GM21526 (cell line): ENCODE results near the gene USP11.

Experiments used
- ATAC-seq: cut with Tn5 transposase; IDR thresholded peaks from one replicate; pipeline ENCODE4 v1.9.1; 2021; ENCODE audit warnings: moderate library complexity; ENCODE audit not compliant: unreplicated experiment, low FRiP score

The USP11 gene

DNA sequence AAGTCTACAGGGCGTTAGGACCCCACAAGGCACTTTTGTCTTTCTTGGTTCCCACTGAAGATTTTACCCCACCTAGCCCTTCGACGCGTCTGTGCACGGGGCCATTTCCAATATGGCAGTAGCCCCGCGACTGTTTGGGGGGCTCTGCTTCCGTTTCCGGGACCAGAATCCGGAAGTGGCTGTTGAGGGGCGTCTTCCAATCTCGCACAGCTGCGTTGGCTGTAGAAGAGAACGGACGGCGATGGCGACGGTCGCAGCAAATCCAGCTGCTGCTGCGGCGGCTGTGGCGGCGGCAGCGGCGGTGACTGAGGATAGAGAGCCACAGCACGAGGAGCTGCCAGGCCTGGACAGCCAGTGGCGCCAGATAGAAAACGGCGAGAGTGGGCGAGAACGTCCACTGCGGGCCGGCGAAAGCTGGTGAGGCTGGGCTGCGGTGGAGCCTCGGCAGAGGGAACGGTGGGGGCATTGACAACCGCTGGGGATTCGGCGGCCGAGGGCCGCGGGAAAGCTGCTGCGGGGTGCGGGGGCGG, at the start of gene USP11:
TSS of gene USP11 (plus strand) at position 207 of the 530 bp plus-strand sequence. CDS start at position 242, 35 bp downstream.
- ATAC-seq: peak; percentile 14

DNA sequence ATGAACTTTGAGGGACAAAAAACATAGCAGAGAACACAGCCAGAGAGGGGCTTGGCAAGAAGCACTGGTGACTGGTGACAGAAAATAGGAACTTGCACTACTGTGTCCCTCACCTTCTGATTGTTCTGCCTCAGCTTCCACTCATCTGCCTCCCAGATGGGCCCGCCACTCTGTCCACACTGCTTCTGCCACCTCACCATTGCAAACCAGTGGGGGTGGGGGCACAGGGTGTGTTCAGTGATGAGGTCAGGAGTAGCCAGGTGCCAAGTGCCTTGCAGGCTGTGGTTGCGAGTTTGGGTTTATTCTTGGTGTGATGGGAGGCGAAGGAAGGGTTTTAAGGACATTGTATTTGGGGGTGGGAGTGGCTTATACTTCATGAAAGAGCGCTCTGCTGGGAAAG, 48.3 kb upstream of the USP11 start:
- no peak for ATAC-seq

DNA sequence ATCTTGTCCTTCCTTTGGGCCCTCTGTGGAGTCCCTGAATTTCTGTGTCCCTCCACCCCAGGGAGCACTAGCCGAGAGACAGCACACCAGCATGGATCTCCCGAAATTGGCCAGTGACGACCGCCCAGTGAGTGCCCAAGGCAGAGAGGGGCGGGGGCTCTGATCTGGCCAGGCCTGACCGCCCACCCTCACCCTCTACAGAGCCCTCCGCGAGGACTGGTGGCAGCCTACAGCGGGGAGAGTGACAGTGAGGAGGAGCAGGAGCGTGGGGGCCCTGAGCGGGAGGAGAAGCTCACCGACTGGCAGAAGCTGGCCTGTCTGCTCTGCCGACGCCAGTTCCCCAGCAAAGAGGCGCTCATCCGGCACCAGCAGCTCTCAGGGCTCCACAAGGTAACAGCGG, 47.6 kb upstream of the USP11 start:
- ATAC-seq: no peak

DNA sequence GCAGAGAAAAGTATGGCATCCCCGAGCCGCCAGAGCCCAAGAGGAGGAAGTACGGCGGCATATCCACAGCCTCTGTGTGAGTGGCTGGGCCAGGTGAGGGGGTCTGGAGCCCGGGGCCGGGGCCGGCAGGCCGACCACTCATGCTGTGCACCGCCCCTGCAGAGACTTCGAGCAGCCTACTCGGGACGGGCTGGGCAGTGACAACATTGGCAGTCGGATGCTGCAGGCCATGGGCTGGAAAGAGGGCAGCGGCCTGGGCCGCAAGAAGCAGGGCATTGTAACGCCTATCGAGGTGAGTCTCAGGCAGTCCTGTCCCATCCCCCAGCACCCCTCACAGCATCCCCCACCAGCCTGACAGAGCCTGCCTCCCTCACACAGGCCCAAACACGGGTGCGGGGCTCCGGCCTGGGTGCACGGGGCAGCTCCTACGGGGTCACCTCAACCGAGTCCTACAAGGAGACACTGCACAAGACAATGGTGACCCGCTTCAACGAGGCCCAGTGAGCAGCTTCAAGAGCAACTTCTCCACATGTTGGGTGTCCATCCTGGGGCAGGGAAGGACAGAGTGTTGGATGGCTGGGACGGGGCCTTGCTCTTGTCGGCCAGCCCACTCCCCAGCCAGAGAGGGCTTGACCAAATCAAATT, 46.6 kb upstream of the USP11 start:
- no peak for ATAC-seq

DNA sequence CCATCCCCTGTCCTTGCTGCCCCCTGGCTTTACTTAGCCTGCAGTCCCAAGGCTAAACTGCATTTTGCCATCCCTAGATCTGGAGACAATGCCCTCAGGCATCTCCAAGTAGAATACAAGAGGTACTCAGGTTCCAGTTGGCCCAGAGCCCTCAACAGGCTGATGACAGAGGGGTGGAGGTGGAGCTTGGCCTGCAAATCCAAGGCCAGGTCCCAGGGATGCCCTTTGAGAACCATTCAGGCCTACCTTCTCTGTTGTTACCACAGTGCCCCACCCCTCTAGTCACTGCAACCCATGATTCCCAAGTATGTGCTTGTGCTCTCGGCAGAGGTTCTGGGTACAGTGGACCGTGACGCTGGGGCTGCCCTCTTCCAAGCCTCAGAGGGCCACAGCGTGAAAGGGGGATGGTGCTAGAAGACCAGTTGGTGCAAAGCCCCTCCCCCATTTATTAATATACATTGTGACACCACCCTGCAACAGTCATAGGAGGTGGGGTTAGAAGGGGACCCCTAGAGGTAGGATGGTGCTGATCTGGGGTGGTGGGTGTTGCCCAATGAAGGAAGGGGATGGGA, 45.6 kb upstream of the USP11 start:
- ATAC-seq: no peak

DNA sequence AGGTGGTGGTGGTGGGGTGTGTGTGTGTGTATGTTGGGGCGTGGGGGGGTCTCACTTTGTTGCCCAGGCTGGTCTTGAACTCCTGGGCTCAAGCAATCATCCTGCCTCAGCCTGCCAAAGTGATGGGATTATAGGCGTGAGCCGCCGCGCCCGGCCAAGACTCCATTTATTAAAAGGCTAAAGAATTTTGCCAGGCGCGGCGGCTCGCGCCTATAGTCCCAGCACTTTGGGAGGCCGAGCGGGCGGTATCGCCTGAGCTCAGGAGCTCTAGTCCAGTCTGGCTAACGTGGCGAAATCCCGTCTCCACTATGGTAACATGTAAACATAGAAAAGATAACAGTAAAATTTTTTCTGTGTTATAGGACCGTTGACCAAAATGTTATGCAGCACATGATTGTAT, 42.9 kb upstream of the USP11 start:
- no peak for ATAC-seq

DNA sequence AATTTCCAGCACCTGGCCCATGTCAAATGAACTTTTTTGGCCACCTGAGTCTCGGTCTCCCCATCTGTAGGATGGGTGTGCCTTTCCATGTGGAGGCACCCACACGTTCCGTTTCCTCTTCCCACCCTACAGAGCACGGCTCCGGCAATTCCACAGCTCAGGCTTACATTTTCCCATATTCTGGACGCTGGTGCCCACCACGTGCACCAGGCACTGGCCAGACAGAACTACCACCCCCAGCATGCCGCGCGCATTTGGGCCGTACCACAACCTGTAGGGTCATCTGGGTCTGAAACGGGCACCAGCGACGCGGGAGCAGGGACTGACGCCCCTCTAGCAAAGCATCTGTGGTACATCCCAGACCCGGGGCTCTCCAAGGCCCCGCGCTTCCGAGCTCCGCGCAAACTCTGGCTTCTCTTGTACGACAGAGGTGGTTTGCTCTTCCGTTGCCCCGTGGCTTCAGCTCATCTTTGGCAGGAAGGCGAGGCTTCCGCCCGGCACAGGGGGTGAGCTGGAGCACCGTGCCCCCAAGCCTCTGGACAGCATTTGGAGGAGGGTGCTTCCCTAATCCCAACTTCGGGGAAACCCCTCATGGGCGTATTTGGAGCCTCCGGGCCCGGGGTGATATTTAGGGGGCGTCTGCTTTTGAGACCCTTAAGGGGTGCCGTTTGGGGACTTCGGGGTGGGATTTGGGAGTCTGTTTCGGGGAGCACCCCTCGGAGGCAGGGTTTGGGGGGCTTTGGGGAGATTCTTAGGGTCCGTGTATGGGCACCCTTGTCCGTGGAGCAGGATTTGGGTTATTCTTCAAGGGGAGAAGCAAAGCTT, 42.2 kb upstream of the USP11 start:
- peak; percentile 38 for ATAC-seq

DNA sequence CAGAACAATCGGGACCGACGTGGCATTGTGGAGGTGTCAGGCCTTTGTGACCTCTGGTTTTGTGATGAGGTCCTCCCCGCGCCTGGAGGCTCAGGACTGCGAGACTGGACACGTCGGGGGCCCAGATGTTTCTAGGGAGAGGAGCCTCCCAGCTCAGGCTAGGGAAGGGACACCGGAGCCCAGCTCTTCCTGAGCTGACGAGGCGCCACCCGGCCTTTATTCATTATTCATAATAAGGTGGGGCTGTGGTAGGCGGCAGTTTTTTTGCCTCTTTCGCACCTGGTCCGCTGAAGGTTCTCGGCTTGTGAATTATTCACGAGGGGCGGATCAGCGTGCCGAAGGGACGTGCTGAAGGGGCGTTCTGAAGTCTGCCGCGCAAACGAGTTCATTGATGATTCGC, 41.5 kb upstream of the USP11 start:
- ATAC-seq: no peak

DNA sequence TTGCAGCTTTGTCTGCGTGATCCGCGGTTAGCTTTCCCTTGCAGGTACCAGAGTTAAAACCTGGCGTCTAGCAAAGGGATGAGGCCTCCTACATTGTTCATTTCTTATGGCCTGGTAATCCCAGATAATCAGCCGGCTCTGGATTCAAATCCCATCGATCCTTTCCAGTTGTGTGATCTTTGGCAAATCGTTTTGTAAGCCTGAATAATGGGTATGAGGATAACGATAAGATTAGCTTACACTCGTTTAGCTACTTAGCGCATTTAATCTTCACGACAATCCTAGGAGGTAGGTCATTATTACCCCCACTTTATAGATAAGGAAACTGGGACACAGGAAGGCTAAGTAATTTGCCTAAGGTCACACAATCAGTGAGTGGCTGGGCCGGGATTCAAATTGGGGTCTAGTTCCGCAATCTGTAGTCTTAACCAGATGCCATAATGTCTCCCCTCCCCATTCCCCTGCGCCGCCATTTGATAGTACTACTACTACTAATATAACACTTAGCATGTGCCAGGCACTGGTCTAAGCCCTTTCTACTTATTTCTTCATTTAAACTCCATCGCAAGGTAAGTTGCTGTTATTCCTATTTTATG, 40.9 kb upstream of the USP11 start:
- no peak for ATAC-seq

DNA sequence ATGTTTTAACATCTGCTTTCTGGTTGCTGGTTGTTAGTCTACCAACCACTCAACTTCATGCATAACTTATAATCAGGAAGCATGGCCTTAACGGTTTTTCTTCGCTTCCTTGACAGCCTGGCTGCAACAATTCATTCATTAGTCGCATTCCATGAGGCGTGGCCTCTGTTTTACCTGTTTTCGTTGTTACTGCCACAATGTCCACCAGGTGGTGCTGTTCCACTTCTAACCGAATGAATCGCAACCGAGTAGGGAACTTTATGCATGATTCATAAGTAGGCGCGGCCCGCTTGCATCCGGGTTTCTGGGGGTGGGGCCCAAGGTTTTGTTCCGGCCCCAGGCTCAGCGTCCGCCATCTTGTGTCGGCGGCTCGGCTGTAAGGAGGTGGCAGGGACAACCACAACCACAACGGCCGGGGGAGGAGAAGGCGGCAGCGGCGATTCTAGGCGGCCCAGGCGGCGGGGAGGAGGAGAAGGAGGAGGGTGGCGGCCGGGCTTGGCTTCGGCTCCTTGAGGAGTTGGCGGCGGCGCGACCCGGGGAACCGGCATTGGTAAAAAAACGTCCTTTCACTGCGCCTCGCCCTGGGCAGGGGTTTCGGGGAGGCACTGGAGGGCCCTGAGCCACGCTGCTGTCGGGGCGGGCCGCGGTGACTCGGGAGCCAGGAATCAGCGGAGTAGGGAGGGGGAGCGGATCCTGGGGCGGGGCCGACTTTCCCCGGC, 39.2 kb upstream of the USP11 start, which contains the start of gene UBA1:
TSS of gene UBA1 (plus strand) at position 355 of the 719 bp plus-strand sequence. CDS start 4,974 bp downstream, outside the sequence.
- peak; percentile 76 for ATAC-seq

DNA sequence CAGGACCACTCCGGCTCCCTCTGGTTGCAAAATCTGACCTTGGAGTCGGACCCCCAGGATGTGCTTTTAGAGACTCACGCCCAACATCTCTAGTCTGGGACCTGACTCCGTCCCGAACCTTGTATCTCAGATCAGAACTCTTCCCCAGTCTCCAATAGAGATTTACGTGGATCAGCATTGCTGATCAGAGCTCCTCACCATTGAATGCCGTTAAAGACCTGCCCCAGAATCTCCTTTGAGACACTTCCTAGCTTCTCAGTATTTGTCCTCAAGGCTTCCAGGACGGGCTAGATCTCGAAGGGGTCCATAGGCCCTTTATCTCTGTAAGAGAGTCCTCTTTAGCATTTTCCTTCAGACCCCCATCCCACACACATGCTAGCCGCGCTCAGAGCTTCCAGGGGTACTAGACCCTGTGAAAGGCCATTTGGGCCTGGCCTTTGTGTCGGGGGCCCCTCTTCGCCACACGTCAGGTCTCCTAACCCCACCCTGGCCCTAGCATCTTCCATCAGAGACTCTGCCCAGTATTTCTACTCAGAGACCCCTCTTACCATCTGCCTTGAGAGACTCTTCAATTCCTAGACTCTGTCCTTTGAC, 38.5 kb upstream of the USP11 start:
- ATAC-seq: no peak

DNA sequence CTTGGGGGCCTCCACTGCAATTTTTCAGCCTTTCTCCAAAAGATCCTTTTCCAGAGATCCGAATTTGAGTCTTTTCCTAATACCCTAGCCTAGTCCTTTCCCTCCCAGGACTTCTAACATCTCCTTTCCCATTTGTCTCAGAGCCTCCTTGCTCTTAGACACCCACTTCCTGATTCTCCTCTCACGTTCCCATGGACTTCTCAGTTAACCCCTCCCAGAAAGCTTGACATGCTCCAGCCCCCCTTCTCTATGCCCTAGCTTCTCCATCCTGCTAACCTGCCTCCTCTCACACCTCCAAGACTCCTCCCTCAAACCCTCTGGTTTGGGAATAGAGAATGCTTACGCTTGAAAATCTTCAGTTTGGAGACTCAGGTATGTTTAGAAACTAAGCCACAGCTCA, 36.7 kb upstream of the USP11 start:
- ATAC-seq: no peak

DNA sequence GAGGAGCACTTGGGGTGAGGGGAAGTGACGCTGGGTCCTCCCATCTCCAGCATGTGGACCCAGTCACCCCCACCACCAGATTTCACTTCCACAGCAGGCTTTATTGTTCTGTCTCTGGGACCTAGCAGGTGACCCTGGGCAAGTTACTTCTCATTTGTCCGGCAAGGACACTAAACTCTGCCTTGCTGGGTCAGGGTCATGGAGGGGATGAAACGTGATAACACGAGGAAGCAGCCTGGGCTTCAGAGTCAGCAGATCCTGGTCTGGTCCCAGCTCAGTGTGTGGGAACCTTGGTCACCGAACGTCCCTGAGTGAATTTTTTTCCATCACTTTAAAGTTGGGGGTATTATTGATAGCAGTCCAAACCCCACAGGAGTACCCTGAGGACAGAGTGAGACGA, 35.3 kb upstream of the USP11 start:
- no peak for ATAC-seq

DNA sequence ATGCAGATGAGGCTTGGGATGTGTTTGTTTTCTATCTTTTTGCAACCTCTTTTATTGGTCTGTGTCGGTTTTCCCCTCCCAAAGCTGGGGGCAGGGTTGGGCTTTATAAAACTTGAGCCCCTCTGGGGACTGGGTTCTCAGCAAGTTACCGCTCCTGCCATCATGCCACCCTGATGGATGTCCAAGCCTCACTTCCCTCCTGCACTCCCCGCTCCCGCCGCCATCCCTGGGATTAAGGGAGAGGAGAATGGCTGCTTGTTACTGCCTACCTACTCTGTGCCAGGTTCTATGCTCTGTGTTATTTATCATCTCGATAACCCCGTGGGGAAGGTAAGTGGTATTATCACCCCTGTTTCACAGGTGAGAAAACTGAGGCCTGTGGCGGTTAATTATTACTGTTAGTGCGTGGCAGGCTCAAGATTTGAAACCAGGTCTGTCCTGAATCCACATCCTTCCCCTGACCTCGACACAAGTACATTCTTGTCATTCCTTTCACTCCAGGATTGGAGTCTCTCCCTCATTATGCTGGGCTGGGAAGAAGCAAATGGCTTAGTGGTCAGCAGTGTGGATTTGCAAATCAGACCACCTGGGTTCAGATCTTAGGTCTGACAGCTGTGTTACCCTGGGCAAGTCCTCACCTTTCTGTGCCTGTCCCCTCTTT, 34.7 kb upstream of the USP11 start:
- no peak for ATAC-seq

DNA sequence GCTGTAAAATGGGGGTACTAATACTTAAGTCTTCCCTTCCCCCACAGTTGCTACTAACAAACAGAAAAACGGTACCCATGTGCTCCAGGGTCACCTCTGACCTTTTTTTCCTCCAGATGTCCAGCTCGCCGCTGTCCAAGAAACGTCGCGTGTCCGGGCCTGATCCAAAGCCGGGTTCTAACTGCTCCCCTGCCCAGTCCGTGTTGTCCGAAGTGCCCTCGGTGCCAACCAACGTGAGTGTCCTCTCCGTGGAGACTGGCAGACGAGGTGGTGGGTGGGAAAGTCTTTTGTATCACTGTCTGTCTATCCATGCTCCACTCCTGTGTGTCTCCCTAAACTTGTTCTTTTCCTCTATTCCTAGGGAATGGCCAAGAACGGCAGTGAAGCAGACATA, 34.1 kb upstream of the USP11 start:
- no peak for ATAC-seq

DNA sequence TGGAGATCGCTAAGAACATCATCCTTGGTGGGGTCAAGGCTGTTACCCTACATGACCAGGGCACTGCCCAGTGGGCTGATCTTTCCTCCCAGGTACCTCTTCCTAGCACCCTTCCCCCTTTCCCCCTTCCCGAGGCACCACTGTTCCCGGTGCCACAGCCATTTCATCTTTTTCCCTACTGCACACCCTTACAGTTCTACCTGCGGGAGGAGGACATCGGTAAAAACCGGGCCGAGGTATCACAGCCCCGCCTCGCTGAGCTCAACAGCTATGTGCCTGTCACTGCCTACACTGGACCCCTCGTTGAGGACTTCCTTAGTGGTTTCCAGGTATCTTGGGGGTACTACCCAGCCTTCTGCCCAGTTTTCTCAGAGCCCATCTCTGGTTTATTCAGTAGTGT, 33.5 kb upstream of the USP11 start:
- no peak for ATAC-seq

DNA sequence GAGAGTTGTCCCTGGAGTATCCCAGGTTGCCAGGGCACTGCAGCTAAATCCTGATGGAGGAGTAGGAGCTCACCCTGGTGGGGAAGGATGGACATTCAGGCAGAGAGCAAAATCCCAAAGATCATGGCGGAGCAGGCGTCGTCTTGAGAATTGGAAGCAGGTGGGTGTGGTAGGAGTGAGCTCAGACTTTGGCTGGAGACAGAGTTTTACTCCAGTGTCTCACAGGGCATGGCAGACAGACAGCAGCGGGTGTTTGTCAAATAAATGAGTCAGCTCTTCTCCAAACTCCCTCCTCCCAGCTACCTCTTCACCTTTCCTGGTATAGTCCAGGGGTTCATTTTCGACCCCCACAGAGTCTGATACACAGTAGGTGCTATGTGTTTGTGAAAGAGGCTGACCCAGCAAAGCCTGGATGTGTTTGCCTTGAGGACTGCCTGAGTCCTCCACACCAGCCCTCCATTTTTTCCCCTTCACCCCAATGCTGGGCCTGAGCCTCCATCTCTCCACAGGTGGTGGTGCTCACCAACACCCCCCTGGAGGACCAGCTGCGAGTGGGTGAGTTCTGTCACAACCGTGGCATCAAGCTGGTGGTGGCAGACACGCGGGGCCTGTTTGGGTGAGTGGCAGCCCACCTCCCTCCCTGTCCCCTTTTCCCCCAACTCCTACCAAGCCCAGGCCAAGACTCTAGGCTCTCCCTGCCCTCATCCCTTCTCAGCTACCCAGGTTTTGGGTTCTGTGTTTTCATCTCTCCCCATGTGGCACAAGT, 32.2 kb upstream of the USP11 start:
- ATAC-seq: no peak

DNA sequence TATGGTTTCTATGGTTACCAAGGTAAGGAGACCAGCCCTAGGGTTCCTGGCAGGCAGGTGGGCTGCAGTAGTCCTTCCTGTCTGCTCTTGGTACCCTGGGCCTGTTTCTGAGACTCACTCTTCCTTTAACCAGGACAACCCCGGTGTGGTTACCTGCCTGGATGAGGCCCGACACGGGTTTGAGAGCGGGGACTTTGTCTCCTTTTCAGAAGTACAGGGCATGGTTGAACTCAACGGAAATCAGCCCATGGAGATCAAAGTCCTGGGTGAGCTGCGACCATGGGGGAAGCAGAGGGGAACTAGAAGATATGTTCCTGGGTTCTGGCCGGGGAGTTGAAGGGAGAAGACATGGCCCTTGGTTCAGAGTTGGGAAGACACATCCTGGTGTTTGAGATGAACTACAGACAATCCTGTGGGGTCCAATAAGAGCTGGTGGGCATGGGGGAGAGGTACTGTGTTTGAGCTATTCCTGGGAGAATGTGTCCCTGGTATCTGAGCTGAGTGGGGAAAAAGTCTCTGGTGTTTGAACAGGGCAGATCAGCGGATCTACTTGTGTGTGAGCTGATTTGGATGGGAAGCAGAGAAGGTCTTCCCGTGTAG, 31.4 kb upstream of the USP11 start:
- no peak for ATAC-seq
